GM18858 (cell line): Measurements from ENCODE around the gene PSG1.
"Not testable (repeated sequence)": the region's sequence is repeated elsewhere in the genome, so short reads cannot be mapped to it uniquely, and the experiment has no call there.

Source experiments
- ATAC-seq: cut with Tn5 transposase; IDR thresholded peaks from one replicate; pipeline ENCODE4 v1.9.1; 2021; ENCODE audit not compliant: unreplicated experiment

The PSG1 gene

GRCh38 chr19:42831221-42832019 is 48.1 kb downstream of the PSG1 start:
- ATAC-seq, result no peak

- not testable (repeated sequence) for ATAC-seq
Observed at GRCh38 chr19:42821306-42821977, 58.1 kb downstream of the PSG1 start.

GRCh38 chr19:42819960-42820650 is 59.4 kb downstream of the PSG1 start:
- not testable (repeated sequence) for ATAC-seq

GRCh38 chr19:42816894-42817293 is 62.6 kb downstream of the PSG1 start:
- ATAC-seq, result no peak
